NAMALWA (cell line): ENCODE measurements around the gene RLF.
A peak's percentile ranks its signal among the peaks of the same experiment; 100 is the strongest.

Experiments used
- DNase-seq: peaks from one replicate; pipeline ENCODE4 v3.0.0-alpha.2; 2015; ENCODE audit warnings: low spot score

The RLF gene

GRCh38 chr1:40161125-40161887 lies at the start of gene RLF:
Gene RLF, plus strand, starts transcription at chr1:40161387. Its CDS starts 13 bp downstream, at chr1:40161400.
- DNase-seq = peak; percentile 97

GRCh38 chr1:40114400-40114799 lies 46.8 kb upstream of the RLF start:
- no peak for DNase-seq

GRCh38 chr1:40120128-40120527 lies 41.1 kb upstream of the RLF start:
- DNase-seq = no peak

- DNase-seq = no peak
These were observed 38.3 kb upstream of the RLF start for GRCh38 chr1:40122855-40123254.

GRCh38 chr1:40130892-40131291 lies 30.3 kb upstream of the RLF start:
- DNase-seq = no peak

GRCh38 chr1:40132383-40133311 lies 28.5 kb upstream of the RLF start:
- DNase-seq = no peak

GRCh38 chr1:40133312-40133665 lies 27.9 kb upstream of the RLF start:
- DNase-seq = no peak

- no peak for DNase-seq
These were observed 27.3 kb upstream of the RLF start for GRCh38 chr1:40133839-40134238.

- no peak for DNase-seq
These were observed 20.8 kb upstream of the RLF start for GRCh38 chr1:40140211-40140973.

GRCh38 chr1:40141878-40142535 lies 19.2 kb upstream of the RLF start:
- DNase-seq = no peak

GRCh38 chr1:40143891-40144575 lies 17.2 kb upstream of the RLF start:
- peak; percentile 86 for DNase-seq

GRCh38 chr1:40151457-40152079 lies 9.6 kb upstream of the RLF start:
- DNase-seq = no peak

- peak; percentile 90 for DNase-seq
These were observed 8.0 kb upstream of the RLF start for GRCh38 chr1:40153073-40153770.

GRCh38 chr1:40155135-40155534 lies 6.1 kb upstream of the RLF start:
- no peak for DNase-seq

- DNase-seq = no peak
These were observed 5.3 kb upstream of the RLF start for GRCh38 chr1:40155910-40156309.

- DNase-seq = no peak
These were observed 422 bp upstream of the RLF start for GRCh38 chr1:40160806-40161124.

GRCh38 chr1:40161888-40162397 lies 756 bp downstream of the RLF start:
- peak; percentile 53 for DNase-seq

- no peak for DNase-seq
These were observed 1.7 kb downstream of the RLF start for GRCh38 chr1:40162753-40163441.

- peak; percentile 30 for DNase-seq
These were observed 6.1 kb downstream of the RLF start for GRCh38 chr1:40167317-40167716.

- no peak for DNase-seq
These were observed 9.8 kb downstream of the RLF start for GRCh38 chr1:40171036-40171435.
